HG02852 (cell line): ENCODE data around the gene PTPN1.

Experiments
- ATAC-seq: cut with Tn5 transposase; IDR thresholded peaks from one replicate; pipeline ENCODE4 v1.9.1; 2021; ENCODE audit warnings: mild to moderate bottlenecking, moderate library complexity; ENCODE audit not compliant: unreplicated experiment

Gene PTPN1

GRCh38 chr20:50572938-50573777 lies 63.0 kb downstream of the PTPN1 start:
- ATAC-seq: no peak

GRCh38 chr20:50574108-50574507 lies 63.9 kb downstream of the PTPN1 start:
- no peak for ATAC-seq

GRCh38 chr20:50574586-50574985 lies 64.4 kb downstream of the PTPN1 start:
- ATAC-seq: no peak

GRCh38 chr20:50575865-50576720 lies 65.9 kb downstream of the PTPN1 start:
- ATAC-seq: no peak

GRCh38 chr20:50577175-50578018 lies 67.2 kb downstream of the PTPN1 start:
- ATAC-seq: no peak

GRCh38 chr20:50578061-50578777 lies 68.0 kb downstream of the PTPN1 start:
- no peak for ATAC-seq

DNA sequence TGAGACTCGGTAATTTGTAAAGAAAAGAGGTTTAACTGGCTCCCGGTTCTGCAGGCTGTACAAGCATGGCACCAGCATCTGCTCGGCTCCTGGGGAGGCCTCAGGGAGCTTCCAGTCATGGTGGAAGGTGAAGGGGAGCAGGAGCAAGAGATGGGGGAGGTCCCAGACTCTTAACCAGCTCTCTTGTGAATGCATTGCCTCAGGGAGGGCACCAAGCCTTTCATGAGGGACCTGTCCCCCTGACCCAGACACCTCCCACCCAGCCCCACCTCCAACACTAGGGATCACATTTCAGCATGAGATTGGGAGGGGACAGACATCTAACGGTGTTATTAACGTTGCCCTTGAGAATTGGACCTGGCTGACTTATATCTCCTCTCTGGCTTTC lies 68.6 kb downstream of the PTPN1 start:
- no peak for ATAC-seq

DNA sequence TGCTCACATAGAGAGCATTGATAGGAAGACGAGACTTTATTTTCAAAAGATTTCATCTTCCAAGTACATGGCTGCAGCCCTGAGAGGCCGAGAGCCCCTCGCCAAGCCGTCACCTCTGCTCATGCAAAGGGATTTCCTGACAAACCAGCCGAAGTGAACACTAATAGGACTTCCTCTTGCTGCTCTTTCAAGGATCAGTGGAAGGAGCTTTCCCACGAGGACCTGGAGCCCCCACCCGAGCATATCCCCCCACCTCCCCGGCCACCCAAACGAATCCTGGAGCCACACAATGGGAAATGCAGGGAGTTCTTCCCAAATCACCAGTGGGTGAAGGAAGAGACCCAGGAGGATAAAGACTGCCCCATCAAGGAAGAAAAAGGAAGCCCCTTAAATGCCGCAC lies 69.3 kb downstream of the PTPN1 start:
- ATAC-seq: no peak

GRCh38 chr20:50580016-50580747 lies 70.0 kb downstream of the PTPN1 start:
- no peak for ATAC-seq

DNA sequence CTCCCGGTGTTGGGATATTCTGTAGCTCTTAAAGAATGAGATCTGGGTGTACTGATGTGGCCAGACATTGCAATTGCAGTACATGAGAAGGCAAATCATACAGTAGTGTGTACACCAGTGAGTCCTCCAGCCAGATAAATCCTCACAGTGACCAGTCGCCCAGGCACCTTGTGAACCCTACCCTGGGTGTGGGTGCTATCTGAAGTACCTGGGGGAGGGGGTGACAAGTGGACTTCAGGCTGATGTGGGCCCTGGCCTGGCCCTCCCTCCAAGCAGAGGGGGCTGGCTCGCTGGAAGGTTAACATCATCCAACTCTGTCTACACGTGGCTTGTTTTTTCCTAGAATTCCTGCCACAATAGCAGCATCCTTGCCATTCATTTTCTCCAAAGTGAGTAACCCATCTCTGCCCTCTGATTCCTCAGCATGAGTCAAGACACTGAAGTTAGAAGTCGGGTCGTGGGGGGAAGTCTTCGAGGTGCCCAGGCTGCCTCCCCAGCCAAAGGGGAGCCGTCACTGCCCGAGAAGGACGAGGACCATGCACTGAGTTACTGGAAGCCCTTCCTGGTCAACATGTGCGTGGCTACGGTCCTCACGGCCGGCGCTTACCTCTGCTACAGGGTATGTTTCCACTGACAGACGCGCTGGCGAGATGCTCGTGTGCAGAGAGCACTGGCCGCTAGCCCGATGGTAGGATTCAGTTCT lies 70.8 kb downstream of the PTPN1 start:
- no peak for ATAC-seq

- ATAC-seq: no peak
These were observed 71.9 kb downstream of the PTPN1 start for GRCh38 chr20:50582092-50582491.

- no peak for ATAC-seq
These were observed 72.5 kb downstream of the PTPN1 start for GRCh38 chr20:50582591-50583234.

DNA sequence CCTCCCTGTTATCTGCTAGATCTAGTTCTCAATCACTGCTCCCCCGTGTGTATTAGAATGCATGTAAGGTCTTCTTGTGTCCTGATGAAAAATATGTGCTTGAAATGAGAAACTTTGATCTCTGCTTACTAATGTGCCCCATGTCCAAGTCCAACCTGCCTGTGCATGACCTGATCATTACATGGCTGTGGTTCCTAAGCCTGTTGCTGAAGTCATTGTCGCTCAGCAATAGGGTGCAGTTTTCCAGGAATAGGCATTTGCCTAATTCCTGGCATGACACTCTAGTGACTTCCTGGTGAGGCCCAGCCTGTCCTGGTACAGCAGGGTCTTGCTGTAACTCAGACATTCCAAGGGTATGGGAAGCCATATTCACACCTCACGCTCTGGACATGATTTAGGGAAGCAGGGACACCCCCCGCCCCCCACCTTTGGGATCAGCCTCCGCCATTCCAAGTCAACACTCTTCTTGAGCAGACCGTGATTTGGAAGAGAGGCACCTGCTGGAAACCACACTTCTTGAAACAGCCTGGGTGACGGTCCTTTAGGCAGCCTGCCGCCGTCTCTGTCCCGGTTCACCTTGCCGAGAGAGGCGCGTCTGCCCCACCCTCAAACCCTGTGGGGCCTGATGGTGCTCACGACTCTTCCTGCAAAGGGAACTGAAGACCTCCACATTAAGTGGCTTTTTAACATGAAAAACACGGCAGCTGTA lies 73.4 kb downstream of the PTPN1 start:
- ATAC-seq: no peak

GRCh38 chr20:50584687-50585086 lies 74.5 kb downstream of the PTPN1 start:
- ATAC-seq: no peak

- ATAC-seq: no peak
These were observed 75.0 kb downstream of the PTPN1 start for GRCh38 chr20:50585214-50585613.

GRCh38 chr20:50585678-50586077 lies 75.5 kb downstream of the PTPN1 start:
- ATAC-seq: no peak

DNA sequence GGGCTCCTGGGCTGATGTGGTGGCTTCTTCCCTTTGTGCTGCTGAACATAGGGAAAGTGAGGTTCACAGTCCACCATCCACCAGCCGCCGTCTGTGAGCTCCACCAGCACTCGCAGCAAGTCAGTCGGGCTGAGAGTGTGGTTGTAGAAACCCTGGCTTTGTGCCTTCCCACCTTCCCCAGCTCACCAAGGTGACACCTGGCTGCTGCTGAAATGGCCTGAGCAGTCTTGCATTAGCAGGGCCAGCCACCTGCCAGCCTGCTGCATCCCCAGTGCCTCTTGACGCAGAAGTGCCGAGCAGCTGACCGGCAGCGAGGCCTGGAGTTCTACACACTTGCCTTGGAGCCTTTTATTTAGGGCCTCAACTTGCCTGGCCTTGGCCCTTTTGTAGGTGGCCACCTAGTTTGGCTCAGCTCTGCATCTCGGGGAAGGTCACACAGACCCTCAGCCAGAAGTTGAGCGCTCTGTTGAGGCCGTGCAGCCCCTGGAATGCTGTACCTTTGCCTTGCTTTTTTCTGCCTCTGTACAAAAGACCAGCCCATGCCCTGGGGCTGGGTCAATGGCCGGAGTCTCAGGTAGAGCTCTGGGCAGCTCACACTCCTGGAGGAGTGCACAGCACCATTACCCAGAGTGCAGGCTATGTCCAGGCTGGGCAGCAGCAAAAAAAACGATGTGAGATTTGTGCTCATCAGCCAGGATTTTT lies 76.5 kb downstream of the PTPN1 start:
- no peak for ATAC-seq
